Measurements from ENCODE around the gene HERPUD1. TPM values are rescaled to one million over a fixed set of nuclear protein-coding genes. Genes with fewer than 3 reads are reported as not detected.

The HERPUD1 gene
- polyA plus RNA-seq, 1 of the 3 experiments (the other 2 are of a cell fraction) = 46.3 TPM

DNA sequence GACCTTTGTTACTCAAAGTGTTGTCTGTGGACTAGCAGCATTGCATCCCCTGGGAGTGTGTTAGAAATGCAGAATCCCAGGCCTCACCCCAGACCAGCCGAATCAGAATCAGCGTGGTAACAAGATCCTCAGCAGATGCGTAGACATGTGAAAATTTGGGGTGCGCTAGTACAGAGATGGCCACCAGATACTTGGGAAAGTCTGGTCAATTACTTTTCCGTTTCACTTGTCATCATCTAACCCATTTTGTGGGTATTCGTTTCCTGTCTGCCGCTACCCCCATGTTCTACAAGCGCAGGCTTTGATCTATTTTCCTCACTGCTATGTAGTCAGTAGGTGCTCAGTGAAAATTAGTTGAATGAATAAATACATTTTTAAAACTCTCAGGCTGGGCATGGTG is 33.1 kb upstream of the HERPUD1 start:
- TF ChIP-seq REST (IDR thresholded peaks at IDR 0.05; ENCODE audit: low read depth, low read length) = no peak
- no peak for TF ChIP-seq YY1 (IDR thresholded peaks at IDR 0.05; ENCODE audit: low read depth)
- TF ChIP-seq, protein P1, sequence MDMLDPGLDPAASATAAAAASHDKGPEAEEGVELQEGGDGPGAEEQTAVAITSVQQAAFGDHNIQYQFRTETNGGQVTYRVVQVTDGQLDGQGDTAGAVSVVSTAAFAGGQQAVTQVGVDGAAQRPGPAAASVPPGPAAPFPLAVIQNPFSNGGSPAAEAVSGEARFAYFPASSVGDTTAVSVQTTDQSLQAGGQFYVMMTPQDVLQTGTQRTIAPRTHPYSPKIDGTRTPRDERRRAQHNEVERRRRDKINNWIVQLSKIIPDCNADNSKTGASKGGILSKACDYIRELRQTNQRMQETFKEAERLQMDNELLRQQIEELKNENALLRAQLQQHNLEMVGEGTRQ (IDR thresholded peaks at IDR 0.05; ENCODE audit: borderline replicate concordance, low read depth, low read length) = no peak
- TF ChIP-seq JUND (IDR thresholded peaks at IDR 0.05) = no peak
- no peak for TF ChIP-seq GABPA (IDR thresholded peaks at IDR 0.05; ENCODE audit: low read depth)
- TF ChIP-seq PBX3 (IDR thresholded peaks at IDR 0.05) = no peak
- no peak for TF ChIP-seq GATA2 (CRISPR knock-in tag; IDR thresholded peaks at IDR 0.05)
- no peak for TF ChIP-seq FOSL2 (IDR thresholded peaks at IDR 0.05; ENCODE audit: borderline replicate concordance, low read depth)
- no peak for TF ChIP-seq TAF1 (IDR thresholded peaks at IDR 0.05; ENCODE audit: borderline replicate concordance, low read depth, low read length)
- TF ChIP-seq MEF2A (IDR thresholded peaks at IDR 0.05; ENCODE audit: borderline replicate concordance, low read depth) = no peak
- no peak for TF ChIP-seq POLR2AphosphoS5 (IDR thresholded peaks at IDR 0.05; ENCODE audit: low read depth, low read length)
- TF ChIP-seq ZBTB33 (IDR thresholded peaks at IDR 0.05; ENCODE audit: borderline replicate concordance, low read depth) = no peak
- TF ChIP-seq FOXJ3 (CRISPR knock-in tag; IDR thresholded peaks at IDR 0.05) = no peak
- no peak for TF ChIP-seq RXRA (IDR thresholded peaks at IDR 0.05; ENCODE audit: borderline replicate concordance, low read depth)
- TF ChIP-seq, protein P2, sequence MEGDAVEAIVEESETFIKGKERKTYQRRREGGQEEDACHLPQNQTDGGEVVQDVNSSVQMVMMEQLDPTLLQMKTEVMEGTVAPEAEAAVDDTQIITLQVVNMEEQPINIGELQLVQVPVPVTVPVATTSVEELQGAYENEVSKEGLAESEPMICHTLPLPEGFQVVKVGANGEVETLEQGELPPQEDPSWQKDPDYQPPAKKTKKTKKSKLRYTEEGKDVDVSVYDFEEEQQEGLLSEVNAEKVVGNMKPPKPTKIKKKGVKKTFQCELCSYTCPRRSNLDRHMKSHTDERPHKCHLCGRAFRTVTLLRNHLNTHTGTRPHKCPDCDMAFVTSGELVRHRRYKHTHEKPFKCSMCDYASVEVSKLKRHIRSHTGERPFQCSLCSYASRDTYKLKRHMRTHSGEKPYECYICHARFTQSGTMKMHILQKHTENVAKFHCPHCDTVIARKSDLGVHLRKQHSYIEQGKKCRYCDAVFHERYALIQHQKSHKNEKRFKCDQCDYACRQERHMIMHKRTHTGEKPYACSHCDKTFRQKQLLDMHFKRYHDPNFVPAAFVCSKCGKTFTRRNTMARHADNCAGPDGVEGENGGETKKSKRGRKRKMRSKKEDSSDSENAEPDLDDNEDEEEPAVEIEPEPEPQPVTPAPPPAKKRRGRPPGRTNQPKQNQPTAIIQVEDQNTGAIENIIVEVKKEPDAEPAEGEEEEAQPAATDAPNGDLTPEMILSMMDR (IDR thresholded peaks at IDR 0.05) = no peak
- no peak for TF ChIP-seq CHD2 (IDR thresholded peaks at IDR 0.05; ENCODE audit: low read length, partially characterized antibody)
- TF ChIP-seq RAD21 (IDR thresholded peaks at IDR 0.05; ENCODE audit: low read length) = no peak
- no peak for TF ChIP-seq RCOR1 (IDR thresholded peaks at IDR 0.05; ENCODE audit: low read length)
- no peak for TF ChIP-seq USF1 (IDR thresholded peaks at IDR 0.05; ENCODE audit: borderline replicate concordance, low read depth)
- no peak for TF ChIP-seq NRF1 (IDR thresholded peaks at IDR 0.05; ENCODE audit: low read depth, low read length)
- POLR2A ChIA-PET = no interaction called here

More for the DNA sequence above, 33.1 kb upstream of the HERPUD1 start:
- DNase-seq = no peak
- CTCF ChIA-PET = no interaction called here
- no peaks in the 10 kb centered on the region for H3K9me3 ChIP-seq
- no peaks in the 10 kb centered on the region for H3K4me1 ChIP-seq (ENCODE audit: control insufficient read depth in 1 of 2, insufficient read depth in 2 of 2, low read depth in 1 of 2, low read length in 1 of 2)
- H3K27ac ChIP-seq (ENCODE audit: low read depth in 2 of 2, low read length in 1 of 2) = no peak overlapping the region
- H3K79me2 ChIP-seq (ENCODE audit: insufficient read depth) = no peaks in the 10 kb centered on the region
- H3F3A ChIP-seq (replicated peaks; ENCODE audit: insufficient read depth) = no peaks in the 10 kb centered on the region
- H3K4me2 ChIP-seq = no peak overlapping the region
- H3K36me3 ChIP-seq (replicated peaks in 1 of 2; ENCODE audit: control insufficient read depth in 1 of 2, insufficient read depth in 2 of 2, low read length in 1 of 2) = no peaks in the 10 kb centered on the region
- no peaks in the 10 kb centered on the region for H3K27me3 ChIP-seq (ENCODE audit: insufficient read depth)
- H2AFZ ChIP-seq (ENCODE audit: low read depth) = no peak overlapping the region
- H3K9ac ChIP-seq = no peak overlapping the region
- no peaks in the 10 kb centered on the region for H3K9me2 ChIP-seq
- WGBS (ENCODE audit: low lambda C conversion rate) = 95% methylated on average over 8 of the region's 8 CpGs
- no peak overlapping the region for H3K4me3 ChIP-seq (ENCODE audit: low read depth in 2 of 2, low read length in 1 of 2)
- no peaks in the 10 kb centered on the region for H4K20me1 ChIP-seq (ENCODE audit: insufficient read depth)

All from SK-N-SH (cell line).